ENCODE measurements around the gene NKD2. TPM values are rescaled to one million over a fixed set of nuclear protein-coding genes. Genes with fewer than 3 reads are reported as not detected.

NKD2 gene
- total RNA-seq, 3 donors from 2014 or later = 0.54 to 0.94 (median 0.58) TPM

- Mint-ChIP-seq H3K36me3 (ENCODE audit: insufficient read depth) (no peaks in the 10 kb centered on the region), H3K4me1 (ENCODE audit: low read depth) (no peaks in the 10 kb centered on the region), H3K4me3 (no peak overlapping the region), H3K9me3 (no peaks in the 10 kb centered on the region), H3K27me3 (ENCODE audit: low read depth) (peaks cover 11% of the 10 kb centered on the region)
- no peak for ATAC-seq
- DNase-seq = no peak
Observed at GRCh38 chr5:1031306-1031959, 22.8 kb downstream of the NKD2 start.

- H3K4me1 Mint-ChIP-seq (ENCODE audit: low read depth) = no peaks in the 10 kb centered on the region
Observed at GRCh38 chr5:1032011-1032410, 23.4 kb downstream of the NKD2 start.

DNA sequence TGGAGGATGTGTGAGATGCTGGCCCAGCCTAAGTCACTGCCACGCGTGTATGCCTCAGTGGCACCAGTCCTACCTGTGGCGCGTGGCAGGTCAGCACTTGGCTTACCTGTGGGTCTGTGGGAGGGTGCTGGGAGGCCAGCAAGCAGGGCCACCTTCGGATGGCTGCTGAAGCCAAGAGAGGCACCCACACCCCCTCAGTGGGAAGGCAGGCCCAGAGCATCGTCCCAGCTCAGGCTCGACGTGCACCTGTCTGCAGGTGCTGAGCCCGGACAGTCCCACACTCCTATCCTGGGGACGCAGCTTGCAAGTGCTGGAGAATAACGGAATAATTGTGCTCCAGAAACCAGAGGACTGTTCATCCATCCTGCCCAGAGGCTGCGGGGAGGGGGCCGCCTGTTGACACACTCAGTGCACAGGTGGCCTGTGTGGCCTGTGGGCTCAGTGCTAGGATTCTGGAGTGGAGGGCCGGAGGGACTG is 24.0 kb downstream of the NKD2 start:
- Mint-ChIP-seq H3K4me1 (ENCODE audit: low read depth) (no peaks in the 10 kb centered on the region), H3K27me3 (ENCODE audit: low read depth) (peaks cover 11% of the 10 kb centered on the region), H3K4me3 (no peak overlapping the region), H3K36me3 (ENCODE audit: insufficient read depth) (no peaks in the 10 kb centered on the region), H3K9me3 (no peaks in the 10 kb centered on the region)
- ATAC-seq (no peak), DNase-seq (no peak)

More at GRCh38 chr5:1032011-1032410, 23.4 kb downstream of the NKD2 start:
- Mint-ChIP-seq H3K27me3 (ENCODE audit: low read depth) (peaks cover 11% of the 10 kb centered on the region), H3K36me3 (ENCODE audit: insufficient read depth) (no peaks in the 10 kb centered on the region), H3K9me3 (no peaks in the 10 kb centered on the region), H3K4me3 (no peak overlapping the region)
- DNase-seq = no peak
- ATAC-seq = no peak

GRCh38 chr5:1033178-1033577 is 24.6 kb downstream of the NKD2 start:
- Mint-ChIP-seq H3K27me3 (ENCODE audit: low read depth) (peaks cover 7% of the 10 kb centered on the region), H3K4me3 (no peak overlapping the region), H3K36me3 (ENCODE audit: insufficient read depth) (no peaks in the 10 kb centered on the region), H3K4me1 (ENCODE audit: low read depth) (no peaks in the 10 kb centered on the region), H3K9me3 (no peaks in the 10 kb centered on the region)
- no peak for ATAC-seq
- DNase-seq = no peak

GRCh38 chr5:1033606-1034420 is 25.2 kb downstream of the NKD2 start:
- Mint-ChIP-seq H3K4me1 (ENCODE audit: low read depth) (no peaks in the 10 kb centered on the region), H3K4me3 (no peak overlapping the region), H3K36me3 (ENCODE audit: insufficient read depth) (no peaks in the 10 kb centered on the region), H3K9me3 (no peaks in the 10 kb centered on the region), H3K27me3 (ENCODE audit: low read depth) (peaks cover 7% of the 10 kb centered on the region)
- ATAC-seq (no peak), DNase-seq (no peak)

GRCh38 chr5:1034421-1034905 is 25.9 kb downstream of the NKD2 start:
- Mint-ChIP-seq H3K36me3 (ENCODE audit: insufficient read depth) (no peaks in the 10 kb centered on the region), H3K9me3 (no peaks in the 10 kb centered on the region), H3K4me1 (ENCODE audit: low read depth) (no peaks in the 10 kb centered on the region), H3K27me3 (ENCODE audit: low read depth) (peaks cover 7% of the 10 kb centered on the region), H3K4me3 (no peak overlapping the region)
- ATAC-seq = no peak
- no peak for DNase-seq

DNA sequence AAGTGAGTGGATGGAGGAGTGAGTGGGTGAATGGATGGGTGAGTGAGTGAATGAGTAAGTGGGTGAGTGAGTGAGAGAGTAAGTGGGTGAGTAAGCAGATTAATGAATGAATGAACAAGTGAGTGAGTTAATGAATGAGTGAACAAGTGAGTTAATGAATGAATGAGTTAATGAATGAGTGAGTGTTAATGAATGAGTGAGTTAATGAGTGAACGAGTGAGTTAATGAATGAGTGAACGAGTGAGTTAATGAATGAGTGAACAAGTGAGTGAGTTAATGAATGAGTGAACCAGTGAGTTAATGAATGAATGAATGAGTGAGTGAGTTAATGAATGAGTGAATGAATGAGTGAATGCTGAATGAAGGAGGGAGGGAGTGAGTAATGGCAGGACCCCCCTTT is 26.4 kb downstream of the NKD2 start:
- no peaks in the 10 kb centered on the region for H3K36me3 Mint-ChIP-seq (ENCODE audit: insufficient read depth)
- H3K27me3 Mint-ChIP-seq (ENCODE audit: low read depth) = peaks cover 7% of the 10 kb centered on the region
- DNase-seq (no peak), ATAC-seq (no peak)
- no peaks in the 10 kb centered on the region for H3K9me3 Mint-ChIP-seq
- no peaks in the 10 kb centered on the region for H3K4me1 Mint-ChIP-seq (ENCODE audit: low read depth)
- no peak overlapping the region for H3K4me3 Mint-ChIP-seq

GRCh38 chr5:1035421-1036405 is 27.1 kb downstream of the NKD2 start:
- Mint-ChIP-seq H3K4me1 (ENCODE audit: low read depth) (no peaks in the 10 kb centered on the region), H3K4me3 (no peak overlapping the region), H3K9me3 (no peaks in the 10 kb centered on the region), H3K27me3 (ENCODE audit: low read depth) (peaks cover 7% of the 10 kb centered on the region), H3K36me3 (ENCODE audit: insufficient read depth) (no peaks in the 10 kb centered on the region)
- DNase-seq (no peak), ATAC-seq (no peak)

DNA sequence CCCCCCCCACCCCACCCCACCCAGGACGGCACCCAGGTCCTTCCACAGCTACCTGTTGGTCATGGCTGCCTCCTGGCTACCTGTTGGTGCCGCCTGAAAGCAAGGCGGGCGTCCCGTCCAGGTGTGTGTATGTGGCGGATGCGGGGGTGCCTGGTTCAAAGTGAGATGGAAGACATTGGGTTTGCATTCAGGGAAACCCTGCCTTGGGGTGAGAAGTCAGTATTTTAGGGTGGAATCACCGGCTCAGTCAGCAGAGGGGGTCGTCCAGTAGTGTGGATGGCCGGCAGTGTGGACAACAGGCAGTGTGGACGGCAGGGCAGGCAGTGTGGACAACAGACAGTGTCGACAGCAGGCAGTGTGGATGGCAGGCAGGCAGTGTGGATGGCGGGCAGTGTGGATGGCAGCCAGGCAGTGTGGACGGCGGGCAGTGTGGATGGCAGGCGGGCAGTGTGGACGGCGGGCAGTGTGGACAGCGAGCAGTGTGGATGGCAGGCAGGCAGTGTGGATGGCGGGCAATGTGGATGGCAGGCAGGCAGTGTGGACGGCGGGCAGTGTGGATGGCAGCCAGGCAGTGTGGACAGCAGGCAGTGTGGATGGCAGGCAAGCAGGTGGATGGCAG is 28.0 kb downstream of the NKD2 start:
- Mint-ChIP-seq H3K36me3 (ENCODE audit: insufficient read depth) (no peaks in the 10 kb centered on the region), H3K27me3 (ENCODE audit: low read depth) (peaks cover 6% of the 10 kb centered on the region), H3K4me1 (ENCODE audit: low read depth) (peaks cover 3% of the 10 kb centered on the region), H3K9me3 (peaks cover 8% of the 10 kb centered on the region), H3K4me3 (no peak overlapping the region)
- no peak for DNase-seq
- no peak for ATAC-seq

DNA sequence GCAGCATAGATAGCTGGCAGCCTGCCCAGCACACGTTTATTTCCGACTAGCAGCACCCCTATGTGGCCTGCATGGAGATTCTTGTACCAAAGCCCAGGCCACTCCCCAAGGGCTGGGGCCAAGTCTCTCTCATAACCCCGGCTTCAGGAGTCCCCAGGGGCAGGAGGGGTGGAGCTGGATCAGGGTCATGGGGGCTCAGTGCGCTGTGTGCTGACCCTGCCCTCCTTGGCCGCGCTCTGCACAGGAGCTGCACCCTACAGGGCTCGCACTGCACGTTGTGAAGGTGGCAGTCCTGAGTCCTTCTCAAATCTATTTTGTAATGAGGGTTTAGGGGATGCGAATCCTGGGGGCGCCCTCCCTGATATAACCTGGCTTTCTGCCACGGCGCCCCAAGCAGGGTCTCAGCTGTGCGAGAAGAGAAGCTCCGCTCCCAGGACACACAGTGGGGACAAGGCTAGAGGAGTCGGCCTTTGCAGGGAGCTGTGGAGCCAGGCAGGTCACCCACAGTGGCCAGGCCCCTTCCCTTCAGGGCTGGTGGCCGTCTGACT is 28.6 kb downstream of the NKD2 start:
- ATAC-seq (no peak), DNase-seq (no peak)
- Mint-ChIP-seq H3K4me1 (ENCODE audit: low read depth) (peaks cover 3% of the 10 kb centered on the region), H3K4me3 (no peak overlapping the region), H3K36me3 (ENCODE audit: insufficient read depth) (no peaks in the 10 kb centered on the region), H3K27me3 (ENCODE audit: low read depth) (peaks cover 5% of the 10 kb centered on the region), H3K9me3 (peaks cover 13% of the 10 kb centered on the region)

GRCh38 chr5:1037671-1038416 is 29.2 kb downstream of the NKD2 start:
- Mint-ChIP-seq H3K27me3 (ENCODE audit: low read depth) (peaks cover 5% of the 10 kb centered on the region), H3K9me3 (peaks cover 20% of the 10 kb centered on the region), H3K4me3 (no peak overlapping the region), H3K4me1 (ENCODE audit: low read depth) (peaks cover 3% of the 10 kb centered on the region), H3K36me3 (ENCODE audit: insufficient read depth) (no peaks in the 10 kb centered on the region)
- ATAC-seq (no peak), DNase-seq (no peak)

- H3K27me3 Mint-ChIP-seq (ENCODE audit: low read depth) = peaks cover 5% of the 10 kb centered on the region
- no peaks in the 10 kb centered on the region for H3K36me3 Mint-ChIP-seq (ENCODE audit: insufficient read depth)
- ATAC-seq (no peak), DNase-seq (no peak)
- no peak overlapping the region for H3K4me3 Mint-ChIP-seq
- peaks cover 3% of the 10 kb centered on the region for H3K4me1 Mint-ChIP-seq (ENCODE audit: low read depth)
- peaks cover 27% of the 10 kb centered on the region for H3K9me3 Mint-ChIP-seq
Observed at GRCh38 chr5:1038417-1039209, 30.0 kb downstream of the NKD2 start.
